GM12878 (cell line): ENCODE measurements around the gene XNDC1N. TPM values are rescaled to one million over a fixed set of nuclear protein-coding genes. Genes with fewer than 3 reads are reported as not detected.

ENCODE experiments used
- BMI1 ChIP-seq: fragments of 450-650 bp; IDR thresholded peaks from 2 replicates; pipeline ENCODE4 v1.6.1; 2016; ENCODE audit warnings: mild to moderate bottlenecking, moderate library complexity, borderline replicate concordance
- CBFB ChIP-seq: IDR thresholded peaks from 2 replicates; pipeline ENCODE4 v1.6.1; 2016; ENCODE audit warnings: antibody characterized with exemption, low read depth
- CBX3 ChIP-seq: fragments of 200-600 bp; sonication (generic); IDR thresholded peaks from 2 replicates; pipeline ENCODE4 v1.6.1; 2016; ENCODE audit warnings: low read depth, borderline replicate concordance
- CHD4 ChIP-seq: fragments of 200-600 bp; sonication (generic); IDR thresholded peaks from 2 replicates; pipeline ENCODE4 v1.6.1; 2016; ENCODE audit warnings: mild to moderate bottlenecking
- CUX1 ChIP-seq: IDR thresholded peaks from 2 replicates; pipeline ENCODE4 v1.6.1; 2012; ENCODE audit warnings: improper control_type of control experiment, low read depth, low read length; ENCODE audit not compliant: insufficient replicate concordance
- E2F8 ChIP-seq: fragments of 450-650 bp; IDR thresholded peaks from 2 replicates; pipeline ENCODE4 v1.6.1; 2018; ENCODE audit warnings: mild to moderate bottlenecking, low read depth, moderate library complexity; ENCODE audit not compliant: partially characterized antibody
- GATAD2B ChIP-seq: fragments of 450-650 bp; conservative IDR thresholded peaks from 2 replicates; pipeline ENCODE4 v1.6.1; 2017; ENCODE audit warnings: low read depth, mild to moderate bottlenecking, moderate library complexity
- MTA3 ChIP-seq: IDR thresholded peaks from 2 replicates; pipeline ENCODE4 v1.6.1; 2012; ENCODE audit warnings: low read length, inconsistent platforms, borderline replicate concordance
- NR2C1 ChIP-seq: fragments of 450-650 bp; IDR thresholded peaks from 2 replicates; pipeline ENCODE4 v1.6.1; 2017; ENCODE audit warnings: antibody characterized with exemption, mild to moderate bottlenecking, moderate library complexity
- NR2F1 ChIP-seq: fragments of 450-650 bp; conservative IDR thresholded peaks from 2 replicates; pipeline ENCODE4 v1.6.1; 2017; ENCODE audit warnings: mild to moderate bottlenecking
- PML ChIP-seq: IDR thresholded peaks from 2 replicates; pipeline ENCODE4 v1.6.1; 2012; ENCODE audit warnings: low read length, inconsistent platforms
- RAD21 ChIP-seq: IDR thresholded peaks from 2 replicates; pipeline ENCODE4 v1.6.1; 2011; ENCODE audit warnings: mild to moderate bottlenecking, low read depth, low read length, moderate library complexity; ENCODE audit not compliant: insufficient read depth
- RB1 ChIP-seq: fragments of 450-650 bp; formaldehyde crosslinking; IDR thresholded peaks from 2 replicates; pipeline ENCODE4 v1.6.1; 2017; ENCODE audit warnings: mild to moderate bottlenecking, borderline replicate concordance
- SMAD5 ChIP-seq: IDR thresholded peaks from 2 replicates; pipeline ENCODE4 v1.6.1; 2016; ENCODE audit warnings: antibody characterized with exemption, low read depth
- SMARCA5 ChIP-seq: fragments of 450-650 bp; IDR thresholded peaks from 2 replicates; pipeline ENCODE4 v1.6.1; 2017; ENCODE audit warnings: mild to moderate bottlenecking
- SREBF1 ChIP-seq: IDR thresholded peaks from 2 replicates; pipeline ENCODE4 v1.6.1; 2012; ENCODE audit warnings: mild to moderate bottlenecking, low read length
- WRNIP1 ChIP-seq: IDR thresholded peaks from 2 replicates; pipeline ENCODE4 v1.6.1; 2011; ENCODE audit warnings: low read depth, low read length, improper control_type of control experiment, borderline replicate concordance
- ZBTB40 ChIP-seq: fragments of 450-650 bp; IDR thresholded peaks from 2 replicates; pipeline ENCODE4 v1.6.1; 2016; ENCODE audit warnings: mild to moderate bottlenecking, moderate library complexity, borderline replicate concordance
- polyA plus RNA-seq, 11 experiments: library from polyadenylated mRNA; depleted of rRNA in 4 of 11; unstranded in 6 of 11; stranded (reverse) in 5 of 11; fragments of >200 nt; fragmentation: Nextera tagmentation in 4 of 11; fragmentation: Illumina TruSeq in 1 of 11; extraction: Ambion mirVana in 4 of 11; extraction: Trizol in 1 of 11; gene quantifications; 1 replicate in 1 of 11; 2 replicates in 10 of 11; pipeline versions ENCODE4 v1.2.1 to v1.2.3, GENCODE V29; 2011 to 2016; ENCODE audit warnings: inconsistent platforms in 2 of 11, missing spikeins in 2 of 11, low read depth in 1 of 11
- total RNA-seq, 4 experiments: library from RNA; depleted of rRNA in 3 of 4; stranded (reverse); fragments of >200 nt in 3 of 4; fragmentation: Illumina TruSeq in 1 of 4; extraction: Trizol in 1 of 4; gene quantifications; 2 replicates each; pipeline versions ENCODE4 v1.2.1 to v1.2.3, GENCODE V29; 2013 to 2021

Gene XNDC1N
- total and polyA plus RNA-seq, 10 of the 15 experiments (the other 5 are each of a cell fraction or from before 2014, with no cell fraction given), result 5.7 to 13.7 (median 9.8) TPM

- TF ChIP-seq RB1 (peak; percentile 100), NR2F1 (peak; percentile 95), CHD4 (no peak), RAD21 (no peak), SMAD5 (peak; percentile 56; the same call in 1 of the 2 replicates), WRNIP1 (no peak), MTA3 (peak; percentile 18; the same call in 1 of the 2 replicates), CBX3 (no peak), ZBTB40 (peak; percentile 99), CUX1 (no peak), SMARCA5 (no peak), CBFB (no peak), NR2C1 (peak; percentile 100), GATAD2B (peak; percentile 19; the same call in 1 of the 2 replicates), PML (peak; percentile 76), BMI1 (no peak), E2F8 (peak; percentile 100), SREBF1 (peak; percentile 96)
Measured at GRCh38 chr11:71927820-71928736, at the start of gene XNDC1N (continued).
